ENCODE data around the gene C9orf152. TPM values are rescaled to one million over a fixed set of nuclear protein-coding genes. Genes with fewer than 3 reads are reported as not detected.

C9orf152 gene
- total and polyA plus RNA-seq, 2 donors from 2014 or later = 1.8 TPM; not detected in 1

- no peak for DNase-seq
- intact Hi-C loops (cut with DNase I) = no loop called here
- Histone ChIP-seq H3K4me1 (ENCODE audit: control insufficient read depth in 2 of 3, insufficient read depth in 2 of 3, low read depth in 1 of 3, low read length in 3 of 3) (peaks cover 0 to 1% (median 0%) of the 10 kb centered on the region in 3 donors), H3K4me3 (ENCODE audit: low read length in 3 of 3) (no peak overlapping the region), H3K9ac (ENCODE audit: low read length in 3 of 3) (no peak overlapping the region), H3K27ac (ENCODE audit: low read depth in 2 of 2, low read length in 2 of 2) (no peak overlapping the region), H3K27me3 (ENCODE audit: control insufficient read depth, insufficient read depth, low read length) (no peaks in the 10 kb centered on the region), H3K36me3 (ENCODE audit: control insufficient read depth in 2 of 3, insufficient read depth in 3 of 3, low read length in 3 of 3) (peaks cover 9 to 33% (median 15%) of the 10 kb centered on the region in 3 donors), H3K9me3 (ENCODE audit: control insufficient read depth in 2 of 3, insufficient read depth in 1 of 3, low read length in 3 of 3) (no peaks in the 10 kb centered on the region)
- no peak for FAIRE-seq
- no peak for TF ChIP-seq CTCF (IDR thresholded peaks at IDR 0.05; ENCODE audit: borderline replicate concordance, extremely low read depth, insufficient read depth)
Measured at GRCh38 chr9:110248361-110248760, 40.4 kb upstream of the C9orf152 start.

- intact Hi-C loops (cut with DNase I) = no loop called here
- Histone ChIP-seq H3K27ac (ENCODE audit: low read depth in 2 of 2, low read length in 2 of 2) (no peak overlapping the region), H3K36me3 (ENCODE audit: control insufficient read depth in 2 of 3, insufficient read depth in 3 of 3, low read length in 3 of 3) (peaks cover 9 to 40% (median 20%) of the 10 kb centered on the region in 3 donors), H3K9ac (ENCODE audit: low read length in 3 of 3) (no peak overlapping the region), H3K27me3 (ENCODE audit: control insufficient read depth, insufficient read depth, low read length) (no peaks in the 10 kb centered on the region), H3K4me3 (ENCODE audit: low read length in 3 of 3) (no peak overlapping the region), H3K4me1 (ENCODE audit: control insufficient read depth in 2 of 3, insufficient read depth in 2 of 3, low read depth in 1 of 3, low read length in 3 of 3) (no peaks in the 10 kb centered on the region), H3K9me3 (ENCODE audit: control insufficient read depth in 2 of 3, insufficient read depth in 1 of 3, low read length in 3 of 3) (no peaks in the 10 kb centered on the region)
- FAIRE-seq (no peak), DNase-seq (no peak)
- no peak for TF ChIP-seq CTCF (IDR thresholded peaks at IDR 0.05; ENCODE audit: borderline replicate concordance, extremely low read depth, insufficient read depth)
Measured at GRCh38 chr9:110246214-110246613, 38.3 kb upstream of the C9orf152 start.

GRCh38 chr9:110244616-110245015 is 36.7 kb upstream of the C9orf152 start:
- H3K27ac ChIP-seq (ENCODE audit: low read depth in 2 of 2, low read length in 2 of 2) = no peak overlapping the region
- H3K9ac ChIP-seq (ENCODE audit: low read length in 3 of 3) = no peak overlapping the region
- H3K4me1 ChIP-seq (ENCODE audit: control insufficient read depth in 2 of 3, insufficient read depth in 2 of 3, low read depth in 1 of 3, low read length in 3 of 3) = no peaks in the 10 kb centered on the region
- no peak for FAIRE-seq
- peaks cover 8 to 34% (median 19%) of the 10 kb centered on the region in 3 donors for H3K36me3 ChIP-seq (ENCODE audit: control insufficient read depth in 2 of 3, insufficient read depth in 3 of 3, low read length in 3 of 3)
- H3K4me3 ChIP-seq (ENCODE audit: low read length in 3 of 3) = no peak overlapping the region
- intact Hi-C loops (cut with DNase I) = no loop called here
- DNase-seq = no peak
- H3K27me3 ChIP-seq (ENCODE audit: control insufficient read depth, insufficient read depth, low read length) = no peaks in the 10 kb centered on the region
- H3K9me3 ChIP-seq (ENCODE audit: control insufficient read depth in 2 of 3, insufficient read depth in 1 of 3, low read length in 3 of 3) = no peaks in the 10 kb centered on the region
- no peak for TF ChIP-seq CTCF (IDR thresholded peaks at IDR 0.05; ENCODE audit: borderline replicate concordance, extremely low read depth, insufficient read depth)

GRCh38 chr9:110241858-110242321 is 33.9 kb upstream of the C9orf152 start:
- H3K9me3 ChIP-seq (ENCODE audit: control insufficient read depth in 2 of 3, insufficient read depth in 1 of 3, low read length in 3 of 3) = no peaks in the 10 kb centered on the region
- no peak overlapping the region for H3K4me3 ChIP-seq (ENCODE audit: low read length in 3 of 3)
- no peaks in the 10 kb centered on the region for H3K27me3 ChIP-seq (ENCODE audit: control insufficient read depth, insufficient read depth, low read length)
- H3K27ac ChIP-seq (ENCODE audit: low read depth in 2 of 2, low read length in 2 of 2) = no peak overlapping the region
- intact Hi-C loops (cut with DNase I) = no loop called here
- FAIRE-seq = no peak
- TF ChIP-seq CTCF (IDR thresholded peaks at IDR 0.05; ENCODE audit: borderline replicate concordance, extremely low read depth, insufficient read depth) = no peak
- DNase-seq = no peak
- H3K4me1 ChIP-seq (ENCODE audit: control insufficient read depth in 2 of 3, insufficient read depth in 2 of 3, low read depth in 1 of 3, low read length in 3 of 3) = no peaks in the 10 kb centered on the region
- no peak overlapping the region for H3K9ac ChIP-seq (ENCODE audit: low read length in 3 of 3)
- H3K36me3 ChIP-seq (ENCODE audit: control insufficient read depth in 2 of 3, insufficient read depth in 3 of 3, low read length in 3 of 3) = peaks cover 2 to 21% (median 14%) of the 10 kb centered on the region in 3 donors
